Astrocyte (in vitro differentiated cells and primary cell): ENCODE measurements around the gene NCAM2. TPM values are rescaled to one million over a fixed set of nuclear protein-coding genes. Genes with fewer than 3 reads are reported as not detected.

Experiments used
- DNase-seq: peaks from one replicate; pipeline ENCODE4 v3.0.0-alpha.2; 2010; ENCODE audit warnings: low read depth
- FAIRE-seq: peaks from 2 replicates; lab custom pipeline; 2011; peaks lifted over from hg19 to GRCh38; lab: Jason Lieb, UNC
- H2AFZ ChIP-seq: 2 replicates; pipeline ENCODE4 v1.6.0; 2012; ENCODE audit warnings: low read depth, low read length, inconsistent platforms
- H3K27ac ChIP-seq: 2 replicates; pipeline ENCODE4 v1.5.1; 2011; ENCODE audit warnings: low read depth, low read length, inconsistent platforms
- H3K27me3 ChIP-seq: 2 replicates; pipeline ENCODE4 v1.6.0; 2011; ENCODE audit warnings: low read length, inconsistent platforms; ENCODE audit not compliant: insufficient read depth
- H3K36me3 ChIP-seq: 2 replicates; pipeline ENCODE4 v1.5.1; 2011; ENCODE audit warnings: low read length, inconsistent platforms; ENCODE audit not compliant: insufficient read depth
- H3K4me1 ChIP-seq: 2 replicates; pipeline ENCODE4 v1.5.1; 2011; ENCODE audit warnings: low read length, inconsistent platforms; ENCODE audit not compliant: insufficient read depth
- H3K4me2 ChIP-seq: 2 replicates; pipeline ENCODE4 v1.6.0; 2012; ENCODE audit warnings: low read length, inconsistent platforms
- H3K4me3 ChIP-seq: 2 replicates; pipeline ENCODE4 v1.5.1; 2011; ENCODE audit warnings: low read depth, mild to moderate bottlenecking, low read length, inconsistent platforms; ENCODE audit not compliant: insufficient read depth
- H3K79me2 ChIP-seq: 2 replicates; pipeline ENCODE4 v1.6.0; 2012; ENCODE audit warnings: mild to moderate bottlenecking, low read length, inconsistent platforms; ENCODE audit not compliant: insufficient read depth
- H3K9ac ChIP-seq: 2 replicates; pipeline ENCODE4 v1.6.0; 2012; ENCODE audit warnings: mild to moderate bottlenecking, low read length, inconsistent platforms
- H3K9me3 ChIP-seq: 2 replicates; pipeline ENCODE4 v1.5.1; 2012; ENCODE audit warnings: low read depth, mild to moderate bottlenecking, low read length, inconsistent platforms; ENCODE audit not compliant: insufficient read depth
- H4K20me1 ChIP-seq: 2 replicates; pipeline ENCODE4 v1.6.0; 2012; ENCODE audit warnings: low read length, inconsistent platforms; ENCODE audit not compliant: insufficient read depth
- H3K27ac Mint-ChIP-seq: one replicate; pipeline ENCODE4 v1.8.0; 2021; ENCODE audit warnings: mild to moderate bottlenecking, mixed read lengths; ENCODE audit not compliant: unreplicated experiment
- H3K27me3 Mint-ChIP-seq: one replicate; pipeline ENCODE4 v1.8.0; 2021; ENCODE audit warnings: low read depth, mixed read lengths; ENCODE audit not compliant: unreplicated experiment
- H3K36me3 Mint-ChIP-seq: one replicate; pipeline ENCODE4 v1.8.0; 2021; ENCODE audit warnings: low read depth, mixed read lengths; ENCODE audit not compliant: unreplicated experiment
- H3K4me1 Mint-ChIP-seq: one replicate; pipeline ENCODE4 v1.8.0; 2021; ENCODE audit warnings: low read depth, mixed read lengths; ENCODE audit not compliant: unreplicated experiment
- H3K4me3 Mint-ChIP-seq: one replicate; pipeline ENCODE4 v1.8.0; 2021; ENCODE audit warnings: mild to moderate bottlenecking, moderate library complexity, mixed read lengths; ENCODE audit not compliant: unreplicated experiment
- H3K9me3 Mint-ChIP-seq: one replicate; pipeline ENCODE4 v1.8.0; 2021; ENCODE audit warnings: mild to moderate bottlenecking, mixed read lengths; ENCODE audit not compliant: unreplicated experiment
- EZH2 ChIP-seq: IDR thresholded peaks from 2 replicates; pipeline ENCODE4 v1.6.1; 2012; ENCODE audit warnings: mild to moderate bottlenecking, low read length, inconsistent platforms; ENCODE audit not compliant: insufficient read depth
- total RNA-seq: library from RNA; stranded (reverse); gene quantifications from 2 replicates; pipeline ENCODE4 v1.2.1, GENCODE V29; 2021
- TF ChIP-seq, protein P1 (sequence below): IDR thresholded peaks from 2 replicates; pipeline ENCODE4 v1.5.1; 2011; ENCODE audit warnings: low read depth, mild to moderate bottlenecking, inconsistent platforms, low read length, moderate library complexity; ENCODE audit not compliant: insufficient read depth

The NCAM2 gene
- total RNA-seq, 1 donor from 2014 or later = 6.8 TPM

DNA sequence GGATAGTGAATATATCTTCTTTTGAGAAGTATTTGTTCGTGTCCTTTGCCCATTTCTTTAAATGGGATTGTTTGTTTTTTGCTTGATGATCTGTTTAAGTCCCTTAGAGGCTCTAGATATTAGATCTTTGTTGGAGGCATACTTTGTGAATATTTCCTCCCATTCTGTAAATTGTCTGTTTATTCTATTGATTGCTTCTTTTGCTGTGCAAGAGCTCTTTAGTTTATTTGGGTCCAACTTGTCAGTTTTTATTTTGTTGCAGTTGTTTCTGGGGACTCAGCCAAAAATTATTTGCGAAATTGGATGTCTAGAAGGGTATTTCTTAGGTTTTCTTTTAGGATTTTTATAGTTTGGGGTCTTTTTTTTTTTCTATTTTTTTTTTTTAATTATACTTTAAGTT, 302.8 kb downstream of the NCAM2 start:
- no peaks in the 10 kb centered on the region for H3K9me3 Mint-ChIP-seq
- Histone ChIP-seq H3K4me2 (no peak overlapping the region), H2AFZ (no peak overlapping the region), H3K4me3 (no peak overlapping the region), H3K4me1 (no peaks in the 10 kb centered on the region), H3K79me2 (no peaks in the 10 kb centered on the region), H3K36me3 (no peaks in the 10 kb centered on the region), H3K9me3 (no peaks in the 10 kb centered on the region), H3K9ac (no peak overlapping the region), H3K27me3 (no peaks in the 10 kb centered on the region), H3K27ac (no peak overlapping the region), H4K20me1 (no peaks in the 10 kb centered on the region)
- no peak for DNase-seq
- H3K4me1 Mint-ChIP-seq = no peaks in the 10 kb centered on the region
- H3K4me3 Mint-ChIP-seq = no peak overlapping the region
- no peaks in the 10 kb centered on the region for H3K36me3 Mint-ChIP-seq
- no peak overlapping the region for H3K27ac Mint-ChIP-seq
- no peak for FAIRE-seq
- TF ChIP-seq EZH2 = no peak
- TF ChIP-seq, protein P1, sequence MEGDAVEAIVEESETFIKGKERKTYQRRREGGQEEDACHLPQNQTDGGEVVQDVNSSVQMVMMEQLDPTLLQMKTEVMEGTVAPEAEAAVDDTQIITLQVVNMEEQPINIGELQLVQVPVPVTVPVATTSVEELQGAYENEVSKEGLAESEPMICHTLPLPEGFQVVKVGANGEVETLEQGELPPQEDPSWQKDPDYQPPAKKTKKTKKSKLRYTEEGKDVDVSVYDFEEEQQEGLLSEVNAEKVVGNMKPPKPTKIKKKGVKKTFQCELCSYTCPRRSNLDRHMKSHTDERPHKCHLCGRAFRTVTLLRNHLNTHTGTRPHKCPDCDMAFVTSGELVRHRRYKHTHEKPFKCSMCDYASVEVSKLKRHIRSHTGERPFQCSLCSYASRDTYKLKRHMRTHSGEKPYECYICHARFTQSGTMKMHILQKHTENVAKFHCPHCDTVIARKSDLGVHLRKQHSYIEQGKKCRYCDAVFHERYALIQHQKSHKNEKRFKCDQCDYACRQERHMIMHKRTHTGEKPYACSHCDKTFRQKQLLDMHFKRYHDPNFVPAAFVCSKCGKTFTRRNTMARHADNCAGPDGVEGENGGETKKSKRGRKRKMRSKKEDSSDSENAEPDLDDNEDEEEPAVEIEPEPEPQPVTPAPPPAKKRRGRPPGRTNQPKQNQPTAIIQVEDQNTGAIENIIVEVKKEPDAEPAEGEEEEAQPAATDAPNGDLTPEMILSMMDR = no peak
- H3K27me3 Mint-ChIP-seq = no peaks in the 10 kb centered on the region

DNA sequence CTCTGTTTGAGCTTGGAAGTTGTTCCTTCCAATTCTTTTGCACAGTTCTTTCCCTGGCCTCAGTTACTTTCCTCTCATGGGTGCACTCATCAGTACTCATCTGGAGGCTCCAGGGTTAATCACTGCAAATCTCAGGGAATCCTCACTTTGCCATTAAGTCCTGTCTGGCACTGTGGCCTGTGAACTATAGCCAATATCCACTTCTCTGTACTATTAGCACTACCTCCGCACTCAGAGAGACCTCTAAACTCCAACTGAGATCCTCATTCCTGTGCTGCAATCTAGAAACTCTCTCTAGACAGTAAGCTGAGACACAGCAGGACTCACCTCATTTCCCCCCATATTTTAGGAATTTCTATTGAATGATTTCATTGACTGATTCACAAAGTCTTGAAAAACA, 311.3 kb downstream of the NCAM2 start:
- Histone ChIP-seq H4K20me1 (no peaks in the 10 kb centered on the region), H3K9me3 (no peaks in the 10 kb centered on the region), H3K27me3 (no peaks in the 10 kb centered on the region), H3K4me1 (no peaks in the 10 kb centered on the region), H2AFZ (no peak overlapping the region), H3K27ac (no peak overlapping the region), H3K4me2 (no peak overlapping the region), H3K36me3 (no peaks in the 10 kb centered on the region), H3K4me3 (no peak overlapping the region), H3K9ac (no peak overlapping the region), H3K79me2 (no peaks in the 10 kb centered on the region)
- DNase-seq (no peak), FAIRE-seq (no peak)
- no peaks in the 10 kb centered on the region for H3K9me3 Mint-ChIP-seq
- TF ChIP-seq, protein P1 = no peak
- no peak for TF ChIP-seq EZH2
- H3K4me1 Mint-ChIP-seq = peaks cover 9% of the 10 kb centered on the region
- H3K4me3 Mint-ChIP-seq = no peak overlapping the region
- H3K36me3 Mint-ChIP-seq = no peaks in the 10 kb centered on the region
- H3K27me3 Mint-ChIP-seq = no peaks in the 10 kb centered on the region
- no peak overlapping the region for H3K27ac Mint-ChIP-seq

DNA sequence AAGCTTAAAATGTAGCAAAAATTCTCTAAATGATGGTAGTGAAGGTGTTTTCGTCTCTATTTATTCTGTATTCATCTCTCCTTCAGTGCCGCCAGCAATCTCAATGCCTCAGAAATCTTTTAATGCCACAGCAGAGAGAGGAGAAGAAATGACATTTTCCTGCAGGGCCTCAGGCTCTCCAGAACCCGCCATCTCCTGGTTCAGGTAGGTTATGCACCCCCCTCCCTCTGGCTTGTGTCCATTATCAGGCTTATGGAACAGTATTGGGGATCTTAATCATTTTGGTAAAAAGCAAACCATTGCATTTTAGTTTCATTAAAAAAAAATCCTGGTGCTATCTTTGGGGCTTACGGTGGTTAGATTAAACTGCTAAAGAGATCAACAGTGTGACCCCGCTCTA, 326.1 kb downstream of the NCAM2 start:
- DNase-seq (no peak), FAIRE-seq (no peak)
- Mint-ChIP-seq H3K4me3 (no peak overlapping the region), H3K9me3 (no peaks in the 10 kb centered on the region), H3K4me1 (no peaks in the 10 kb centered on the region), H3K27me3 (no peaks in the 10 kb centered on the region), H3K27ac (no peak overlapping the region), H3K36me3 (no peaks in the 10 kb centered on the region)
- no peaks in the 10 kb centered on the region for H3K79me2 ChIP-seq
- H2AFZ ChIP-seq = no peak overlapping the region
- H3K4me2 ChIP-seq = no peak overlapping the region
- TF ChIP-seq, protein P1 = no peak
- no peak for TF ChIP-seq EZH2
- no peaks in the 10 kb centered on the region for H4K20me1 ChIP-seq
- H3K27ac ChIP-seq = no peak overlapping the region
- no peaks in the 10 kb centered on the region for H3K9me3 ChIP-seq
- H3K4me3 ChIP-seq = no peak overlapping the region
- no peak overlapping the region for H3K9ac ChIP-seq
- no peaks in the 10 kb centered on the region for H3K4me1 ChIP-seq
- H3K36me3 ChIP-seq = no peaks in the 10 kb centered on the region
- no peaks in the 10 kb centered on the region for H3K27me3 ChIP-seq
